ENCODE measurements around the gene MACROD2.

MACROD2 gene

GRCh38 chr20:15100506-15101160, 1105.3 kb downstream of the MACROD2 start:
- H3K36me3 ChIP-seq (ENCODE audit: control insufficient read depth, insufficient read depth, low read length): no peaks in the 10 kb centered on the region
- H3K27me3 ChIP-seq (replicated peaks; ENCODE audit: control insufficient read depth, insufficient read depth, low read length): no peaks in the 10 kb centered on the region
- H3K4me3 ChIP-seq (replicated peaks; ENCODE audit: low read depth, low read length): no peak overlapping the region
- TF ChIP-seq CTCF (IDR thresholded peaks at IDR 0.05; ENCODE audit: insufficient read depth, low read length, poor library complexity, severe bottlenecking): no peak
- no peak for DNase-seq (ENCODE audit: extremely low read depth, insufficient read length)

GRCh38 chr20:15107931-15108330, 1112.6 kb downstream of the MACROD2 start:
- H3K36me3 ChIP-seq (ENCODE audit: control insufficient read depth, insufficient read depth, low read length): no peaks in the 10 kb centered on the region

GRCh38 chr20:15109494-15109893, 1114.2 kb downstream of the MACROD2 start:
- no peaks in the 10 kb centered on the region for H3K36me3 ChIP-seq (ENCODE audit: control insufficient read depth, insufficient read depth, low read length)
- DNase-seq (ENCODE audit: extremely low read depth, insufficient read length): no peak

More at GRCh38 chr20:15107931-15108330, 1112.6 kb downstream of the MACROD2 start:
- no peak for TF ChIP-seq CTCF (IDR thresholded peaks at IDR 0.05; ENCODE audit: insufficient read depth, low read length, poor library complexity, severe bottlenecking)
- DNase-seq (ENCODE audit: extremely low read depth, insufficient read length): no peak
- no peaks in the 10 kb centered on the region for H3K27me3 ChIP-seq (replicated peaks; ENCODE audit: control insufficient read depth, insufficient read depth, low read length)
- no peak overlapping the region for H3K4me3 ChIP-seq (replicated peaks; ENCODE audit: low read depth, low read length)

GRCh38 chr20:15111654-15112053, 1116.3 kb downstream of the MACROD2 start:
- Histone ChIP-seq H3K36me3 (ENCODE audit: control insufficient read depth, insufficient read depth, low read length) (no peaks in the 10 kb centered on the region), H3K4me3 (replicated peaks; ENCODE audit: low read depth, low read length) (no peak overlapping the region), H3K27me3 (replicated peaks; ENCODE audit: control insufficient read depth, insufficient read depth, low read length) (no peaks in the 10 kb centered on the region)
- no peak for TF ChIP-seq CTCF (IDR thresholded peaks at IDR 0.05; ENCODE audit: insufficient read depth, low read length, poor library complexity, severe bottlenecking)
- DNase-seq (ENCODE audit: extremely low read depth, insufficient read length): no peak

More at GRCh38 chr20:15109494-15109893, 1114.2 kb downstream of the MACROD2 start:
- TF ChIP-seq CTCF (IDR thresholded peaks at IDR 0.05; ENCODE audit: insufficient read depth, low read length, poor library complexity, severe bottlenecking): no peak
- Histone ChIP-seq H3K4me3 (replicated peaks; ENCODE audit: low read depth, low read length) (no peak overlapping the region), H3K27me3 (replicated peaks; ENCODE audit: control insufficient read depth, insufficient read depth, low read length) (no peaks in the 10 kb centered on the region)

- H3K27me3 ChIP-seq (replicated peaks; ENCODE audit: control insufficient read depth, insufficient read depth, low read length): no peaks in the 10 kb centered on the region
- no peaks in the 10 kb centered on the region for H3K36me3 ChIP-seq (ENCODE audit: control insufficient read depth, insufficient read depth, low read length)
- TF ChIP-seq CTCF (IDR thresholded peaks at IDR 0.05; ENCODE audit: insufficient read depth, low read length, poor library complexity, severe bottlenecking): no peak
- H3K4me3 ChIP-seq (replicated peaks; ENCODE audit: low read depth, low read length): no peak overlapping the region
- DNase-seq (ENCODE audit: extremely low read depth, insufficient read length): no peak
These were observed 1117.9 kb downstream of the MACROD2 start for GRCh38 chr20:15113144-15113773.

Measured in GM06990 (cell line).